SK-N-SH treated with all-trans-retinoic acid at 6 μM for 48 hours (cell line): ENCODE measurements around the gene DNASE1L3.

Experiments
- CSRNP3 ChIP-seq: fragments of 250-450 bp; sonication (Bioruptor Pico); IDR thresholded peaks from 2 replicates; pipeline ENCODE4 v1.5.1; 2021; ENCODE audit warnings: mild to moderate bottlenecking, moderate library complexity
- PATZ1 ChIP-seq: fragments of 250-450 bp; sonication (Bioruptor Pico); IDR thresholded peaks from 2 replicates; pipeline ENCODE4 v1.8.0; 2020; ENCODE audit warnings: mild to moderate bottlenecking, moderate library complexity, borderline replicate concordance
- RARB ChIP-seq: fragments of 250-450 bp; sonication (Bioruptor Pico); IDR thresholded peaks from 2 replicates; pipeline ENCODE4 v1.8.0; 2021; ENCODE audit warnings: mild to moderate bottlenecking, moderate library complexity

GRCh38 chr3:58236527-58237237 lies 25.9 kb upstream of the DNASE1L3 start:
- TF ChIP-seq RARB: no peak
- no peak for TF ChIP-seq PATZ1 (CRISPR knock-in tag)
- TF ChIP-seq CSRNP3 (CRISPR knock-in tag): no peak
